Neural progenitor cell (in vitro differentiated cells): Measurements from ENCODE around the gene RUSC1. TPM values are rescaled to one million over a fixed set of nuclear protein-coding genes. Genes with fewer than 3 reads are reported as not detected.

ENCODE experiments used
- DNase-seq: peaks from one replicate; pipeline ENCODE4 v3.0.0-alpha.2; 2016; ENCODE audit warnings: low spot score
- H2AFZ ChIP-seq: fragments of 200-600 bp; sonication (generic); replicated peaks from 2 replicates; pipeline ENCODE4 v1.6.1; 2016; ENCODE audit warnings: antibody characterized with exemption
- H3F3A ChIP-seq: fragments of 200-600 bp; sonication (generic); 2 replicates; pipeline ENCODE4 v1.6.1; 2016; ENCODE audit warnings: antibody characterized with exemption, low read depth
- H3K27ac ChIP-seq: fragments of 200-600 bp; sonication (generic); 2 replicates; pipeline ENCODE4 v1.5.1; 2016; ENCODE audit warnings: mild to moderate bottlenecking
- H3K27me3 ChIP-seq: fragments of 200-600 bp; sonication (generic); 2 replicates; pipeline ENCODE4 v1.6.1; 2016; ENCODE audit warnings: mild to moderate bottlenecking, moderate library complexity
- H3K36me3 ChIP-seq: fragments of 200-600 bp; sonication (generic); 2 replicates; pipeline ENCODE4 v1.5.1; 2016
- H3K4me1 ChIP-seq: fragments of 200-600 bp; sonication (generic); 2 replicates; pipeline ENCODE4 v1.6.1; 2016; ENCODE audit warnings: mixed run types
- H3K4me2 ChIP-seq: fragments of 200-600 bp; sonication (generic); 2 replicates; pipeline ENCODE4 v1.6.1; 2016
- H3K4me3 ChIP-seq: fragments of 200-600 bp; sonication (generic); 2 replicates; pipeline ENCODE4 v1.5.1; 2016
- H3K79me2 ChIP-seq: fragments of 200-600 bp; sonication (generic); 2 replicates; pipeline ENCODE4 v1.6.1; 2016; ENCODE audit warnings: low read depth
- H3K9ac ChIP-seq: fragments of 200-600 bp; sonication (generic); 2 replicates; pipeline ENCODE4 v1.6.1; 2016
- H3K9me3 ChIP-seq: fragments of 200-600 bp; sonication (generic); 2 replicates; pipeline ENCODE4 v1.5.1; 2016; ENCODE audit warnings: low read depth
- H4K20me1 ChIP-seq: fragments of 200-600 bp; sonication (generic); 2 replicates; pipeline ENCODE4 v1.6.1; 2016; ENCODE audit warnings: low read depth
- H3K27ac Mint-ChIP-seq: 3 replicates; pipeline ENCODE4 v1.8.0; 2021; ENCODE audit warnings: mixed read lengths
- H3K27me3 Mint-ChIP-seq: 2 replicates; pipeline ENCODE4 v1.8.0; 2022; ENCODE audit warnings: low read depth, mild to moderate bottlenecking, inconsistent platforms, moderate library complexity, mixed read lengths; ENCODE audit not compliant: insufficient read depth
- H3K36me3 Mint-ChIP-seq: 3 replicates; pipeline ENCODE4 v1.8.0; 2021; ENCODE audit warnings: mixed read lengths
- H3K4me1 Mint-ChIP-seq: 3 replicates; pipeline ENCODE4 v1.8.0; 2021; ENCODE audit warnings: mixed read lengths
- H3K4me3 Mint-ChIP-seq: 3 replicates; pipeline ENCODE4 v1.8.0; 2021; ENCODE audit warnings: mild to moderate bottlenecking, moderate library complexity, mixed read lengths
- H3K9me3 Mint-ChIP-seq: 3 replicates; pipeline ENCODE4 v1.8.0; 2020; ENCODE audit warnings: mixed read lengths
- CTCF ChIP-seq: fragments of 200-600 bp; sonication (generic); IDR thresholded peaks from 2 replicates; pipeline ENCODE4 v1.5.1; 2017; ENCODE audit warnings: antibody characterized with exemption, mild to moderate bottlenecking
- EZH2 ChIP-seq: fragments of 200-600 bp; sonication (generic); IDR thresholded peaks from 2 replicates; pipeline ENCODE4 v1.6.1; 2017; ENCODE audit warnings: antibody characterized with exemption, mild to moderate bottlenecking, moderate library complexity
- EZH2phosphoT487 ChIP-seq: fragments of 200-600 bp; sonication (generic); IDR thresholded peaks from 2 replicates; pipeline ENCODE4 v1.6.1; 2017; ENCODE audit warnings: antibody characterized with exemption
- total RNA-seq: library from RNA; depleted of rRNA; stranded (reverse); fragments of >200 nt; gene quantifications from 2 replicates; pipeline ENCODE4 v1.2.3, GENCODE V29; 2015; ENCODE audit warnings: low replicate concordance

Gene RUSC1
- total RNA-seq, 1 donor from 2014 or later = 17.0 TPM

GRCh38 chr1:155300553-155301329 lies 20.0 kb upstream of the RUSC1 start:
- Mint-ChIP-seq H3K36me3 (no peaks in the 10 kb centered on the region), H3K4me1 (peaks cover 11% of the 10 kb centered on the region), H3K9me3 (peaks cover under 1% of the 10 kb centered on the region), H3K4me3 (peak overlapping the region; percentile 44), H3K27me3 (peaks cover 16% of the 10 kb centered on the region), H3K27ac (no peak overlapping the region)
- Histone ChIP-seq H3K79me2 (no peaks in the 10 kb centered on the region), H3K4me1 (no peaks in the 10 kb centered on the region), H4K20me1 (no peaks in the 10 kb centered on the region), H3K4me2 (no peak overlapping the region), H3K4me3 (no peak overlapping the region), H3K27me3 (peaks cover 20% of the 10 kb centered on the region), H3K27ac (no peak overlapping the region), H2AFZ (no peak overlapping the region), H3K9me3 (no peaks in the 10 kb centered on the region), H3F3A (peaks cover 2% of the 10 kb centered on the region), H3K36me3 (no peaks in the 10 kb centered on the region), H3K9ac (no peak overlapping the region)
- DNase-seq = no peak
- TF ChIP-seq CTCF = no peak
- no peak for TF ChIP-seq EZH2
- TF ChIP-seq EZH2phosphoT487 = no peak

GRCh38 chr1:155301342-155301841 lies 19.3 kb upstream of the RUSC1 start, which contains the start of gene PKLR:
Gene PKLR, minus strand, starts transcription at chr1:155301438. Its CDS starts 43 bp downstream, at chr1:155301395.
- H3K9me3 Mint-ChIP-seq = no peaks in the 10 kb centered on the region
- no peaks in the 10 kb centered on the region for H3F3A ChIP-seq
- no peaks in the 10 kb centered on the region for H3K36me3 Mint-ChIP-seq
- H3K27ac Mint-ChIP-seq = peak within 1 kb of the TSS; percentile 27
- no peak within 1 kb of the TSS for H3K4me2 ChIP-seq
- peaks cover 11% of the 10 kb centered on the region for H3K27me3 Mint-ChIP-seq
- peaks cover 14% of the 10 kb centered on the region for H3K27me3 ChIP-seq
- no peak for DNase-seq
- no peak within 1 kb of the TSS for H3K27ac ChIP-seq
- peak within 1 kb of the TSS; percentile 50 for H2AFZ ChIP-seq
- no peaks in the 10 kb centered on the region for H3K4me1 ChIP-seq
- no peaks in the 10 kb centered on the region for H3K36me3 ChIP-seq
- no peaks in the 10 kb centered on the region for H3K79me2 ChIP-seq
- peaks cover 15% of the 10 kb centered on the region for H3K4me1 Mint-ChIP-seq
- TF ChIP-seq CTCF (no peak), EZH2 (no peak), EZH2phosphoT487 (no peak)
- peak within 1 kb of the TSS; percentile 44 for H3K4me3 Mint-ChIP-seq
- H3K9me3 ChIP-seq = no peaks in the 10 kb centered on the region
- H3K9ac ChIP-seq = no peak within 1 kb of the TSS
- no peaks in the 10 kb centered on the region for H4K20me1 ChIP-seq
- H3K4me3 ChIP-seq = no peak within 1 kb of the TSS

GRCh38 chr1:155304558-155305063 lies 16.1 kb upstream of the RUSC1 start:
- Mint-ChIP-seq H3K36me3 (no peaks in the 10 kb centered on the region), H3K27me3 (peaks cover 7% of the 10 kb centered on the region), H3K27ac (peak overlapping the region; percentile 88), H3K4me3 (no peak overlapping the region), H3K9me3 (no peaks in the 10 kb centered on the region), H3K4me1 (peaks cover 28% of the 10 kb centered on the region)
- H3K27me3 ChIP-seq = no peaks in the 10 kb centered on the region
- peaks cover 3% of the 10 kb centered on the region for H3K4me1 ChIP-seq
- peaks cover 9% of the 10 kb centered on the region for H3K79me2 ChIP-seq
- H3K27ac ChIP-seq = no peak overlapping the region
- no peak overlapping the region for H3K4me3 ChIP-seq
- no peaks in the 10 kb centered on the region for H3K36me3 ChIP-seq
- H2AFZ ChIP-seq = no peak overlapping the region
- H4K20me1 ChIP-seq = no peaks in the 10 kb centered on the region
- H3K9me3 ChIP-seq = no peaks in the 10 kb centered on the region
- peaks cover 22% of the 10 kb centered on the region for H3F3A ChIP-seq
- TF ChIP-seq CTCF = no peak
- TF ChIP-seq EZH2 = no peak
- TF ChIP-seq EZH2phosphoT487 = no peak
- no peak overlapping the region for H3K9ac ChIP-seq
- H3K4me2 ChIP-seq = no peak overlapping the region
- DNase-seq = no peak
